GM23248 (cell line): ENCODE results near the gene MYO1H. TPM values are rescaled to one million over a fixed set of nuclear protein-coding genes. Genes with fewer than 3 reads are reported as not detected.

Experiments used
- DNase-seq: peaks from one replicate; pipeline ENCODE4 v3.0.0-alpha.2; 2015
- H2AFZ ChIP-seq: fragments of 200-600 bp; sonication (generic); 2 replicates; pipeline ENCODE4 v1.6.1; 2016; ENCODE audit warnings: antibody characterized with exemption
- H3F3A ChIP-seq: fragments of 200-600 bp; sonication (generic); 2 replicates; pipeline ENCODE4 v1.6.1; 2016; ENCODE audit warnings: mild to moderate bottlenecking, antibody characterized with exemption, mixed run types; ENCODE audit not compliant: insufficient read depth
- H3K27ac ChIP-seq: fragments of 200-600 bp; sonication (generic); 2 replicates; pipeline ENCODE4 v1.5.1; 2016; ENCODE audit warnings: mild to moderate bottlenecking
- H3K27me3 ChIP-seq: fragments of 200-600 bp; sonication (generic); replicated peaks from 2 replicates; pipeline ENCODE4 v1.6.1; 2016; ENCODE audit warnings: mild to moderate bottlenecking; ENCODE audit not compliant: insufficient read depth
- H3K36me3 ChIP-seq: fragments of 200-600 bp; sonication (generic); 2 replicates; pipeline ENCODE4 v1.6.1; 2016; ENCODE audit warnings: low read depth, mild to moderate bottlenecking
- H3K4me1 ChIP-seq: fragments of 200-600 bp; sonication (generic); 2 replicates; pipeline ENCODE4 v1.6.1; 2016; ENCODE audit warnings: mild to moderate bottlenecking; ENCODE audit not compliant: insufficient read depth
- H3K4me2 ChIP-seq: fragments of 200-600 bp; sonication (generic); one replicate; pipeline ENCODE4 v1.6.1; 2016; ENCODE audit warnings: mild to moderate bottlenecking; ENCODE audit not compliant: unreplicated experiment
- H3K4me3 ChIP-seq: fragments of 200-600 bp; sonication (generic); 2 replicates; pipeline ENCODE4 v1.5.1; 2016; ENCODE audit warnings: mild to moderate bottlenecking
- H3K79me2 ChIP-seq: fragments of 200-600 bp; sonication (generic); 2 replicates; pipeline ENCODE4 v1.6.1; 2016; ENCODE audit warnings: mild to moderate bottlenecking; ENCODE audit not compliant: insufficient read depth
- H3K9ac ChIP-seq: fragments of 200-600 bp; sonication (generic); 2 replicates; pipeline ENCODE4 v1.6.1; 2016; ENCODE audit warnings: mild to moderate bottlenecking
- H3K9me2 ChIP-seq: fragments of 200-600 bp; sonication (generic); 2 replicates; pipeline ENCODE4 v1.6.1; 2016; ENCODE audit warnings: mixed run types, mild to moderate bottlenecking, moderate library complexity; ENCODE audit not compliant: insufficient read depth
- H3K9me3 ChIP-seq: fragments of 200-600 bp; sonication (generic); one replicate; pipeline ENCODE4 v1.6.1; 2017; ENCODE audit warnings: low read depth
- H4K20me1 ChIP-seq: fragments of 200-600 bp; sonication (generic); 2 replicates; pipeline ENCODE4 v1.6.0; 2016; ENCODE audit not compliant: insufficient read depth
- EZH2 ChIP-seq: fragments of 200-600 bp; sonication (generic); IDR thresholded peaks from 2 replicates; pipeline ENCODE4 v1.6.1; 2018; ENCODE audit warnings: antibody characterized with exemption, mild to moderate bottlenecking; ENCODE audit not compliant: insufficient read depth, poor library complexity, severe bottlenecking
- EZH2phosphoT487 ChIP-seq: fragments of 200-600 bp; sonication (generic); IDR thresholded peaks from 2 replicates; pipeline ENCODE4 v1.6.1; 2018; ENCODE audit warnings: antibody characterized with exemption, moderate library complexity, mild to moderate bottlenecking, low read depth; ENCODE audit not compliant: insufficient read depth
- WGBS, 2 experiments: methylation state at CpG; one replicate each; pipeline ENCODE4 v1.1.6; 2015 to 2017; ENCODE audit warnings: low lambda C conversion rate in 2 of 2, low coverage in 1 of 2; ENCODE audit errors: missing lambda C conversion rate in 2 of 2; 5-methylcytosine and 5-hydroxymethylcytosine counted together
- in situ Hi-C: fragments of 300-500 bp; cut with MboI; formaldehyde crosslinking; loops from 2 replicates; pipeline ENCODE4 v1.15.0; 2020
- polyA plus RNA-seq: library from polyadenylated mRNA; unstranded; fragments of >200 nt; fragmentation: Nextera tagmentation; extraction: Ambion mirVana; gene quantifications from 2 replicates; pipeline ENCODE4 v1.2.1, GENCODE V29; 2016
- total RNA-seq: library from RNA; depleted of rRNA; stranded (reverse); fragments of >200 nt; shearing (Covaris generic); gene quantifications from 2 replicates; pipeline ENCODE4 v1.2.3, GENCODE V29; 2014

The MYO1H gene
- total and polyA plus RNA-seq, 2 experiments from 2014 or later = not detected

DNA sequence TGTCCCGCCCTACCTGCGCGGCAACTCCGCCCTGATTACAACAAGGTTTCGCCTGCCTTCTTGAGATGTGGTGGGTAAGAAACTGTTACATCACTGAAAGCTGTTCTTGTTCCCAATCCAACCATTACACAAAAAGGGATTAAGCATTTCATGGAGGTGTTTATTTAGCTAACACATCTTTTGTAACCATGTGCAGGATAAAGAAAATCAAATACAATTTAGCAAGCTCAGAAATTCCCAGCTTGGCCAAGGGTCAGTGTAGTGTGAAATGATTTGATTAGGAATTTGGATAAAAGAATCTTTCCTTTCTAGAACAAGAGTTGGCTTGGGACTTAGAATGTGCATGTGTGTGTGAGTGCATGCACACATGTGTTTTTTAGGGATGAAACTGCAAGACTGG, 44.9 kb upstream of the MYO1H start:
- Histone ChIP-seq H3K36me3 (no peaks in the 10 kb centered on the region), H3K27ac (no peak overlapping the region), H3F3A (no peaks in the 10 kb centered on the region), H3K9me3 (no peaks in the 10 kb centered on the region), H3K4me2 (no peak overlapping the region), H3K9ac (no peak overlapping the region), H3K4me3 (no peak overlapping the region), H4K20me1 (no peaks in the 10 kb centered on the region), H2AFZ (no peak overlapping the region), H3K4me1 (no peaks in the 10 kb centered on the region), H3K9me2 (no peaks in the 10 kb centered on the region), H3K27me3 (peaks cover 37% of the 10 kb centered on the region), H3K79me2 (no peaks in the 10 kb centered on the region)
- TF ChIP-seq EZH2 = no peak
- no peak for TF ChIP-seq EZH2phosphoT487
- in situ Hi-C loops = no loop called here
- DNase-seq = no peak
- 67 to 73% methylated on average over 5 of the region's 5 CpGs for WGBS, 2 experiments

DNA sequence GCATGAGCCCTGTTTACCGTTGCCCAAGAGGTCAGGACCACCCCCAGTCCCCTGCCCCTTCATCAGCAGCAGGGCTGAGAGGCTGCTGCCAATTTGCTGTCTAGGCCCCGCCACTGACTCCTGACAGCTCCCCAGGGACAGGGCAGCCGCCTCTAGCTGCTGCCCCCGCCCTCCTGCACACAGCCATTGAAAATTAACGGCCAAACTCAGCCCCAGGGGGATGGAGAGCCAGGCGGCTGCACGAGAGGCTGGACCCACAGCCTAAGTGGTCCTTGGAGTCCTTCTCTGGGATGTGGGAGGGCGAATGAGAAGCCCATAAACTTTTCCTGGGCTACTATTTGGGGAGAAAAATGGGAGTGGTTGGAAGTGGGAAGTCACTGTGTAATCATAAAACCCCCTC, 43.2 kb upstream of the MYO1H start:
- Histone ChIP-seq H3K4me1 (no peaks in the 10 kb centered on the region), H3K4me2 (no peak overlapping the region), H3K9me2 (no peaks in the 10 kb centered on the region), H3K9me3 (no peaks in the 10 kb centered on the region), H3K27ac (no peak overlapping the region), H2AFZ (no peak overlapping the region), H3F3A (no peaks in the 10 kb centered on the region), H3K27me3 (peaks cover 50% of the 10 kb centered on the region), H4K20me1 (no peaks in the 10 kb centered on the region), H3K79me2 (no peaks in the 10 kb centered on the region), H3K4me3 (no peak overlapping the region), H3K9ac (no peak overlapping the region), H3K36me3 (no peaks in the 10 kb centered on the region)
- no peak for DNase-seq
- TF ChIP-seq EZH2phosphoT487 (no peak), EZH2 (no peak)
- in situ Hi-C loops = no loop called here
- 4 to 5% methylated on average over 8 of the region's 8 CpGs for WGBS, 2 experiments

DNA sequence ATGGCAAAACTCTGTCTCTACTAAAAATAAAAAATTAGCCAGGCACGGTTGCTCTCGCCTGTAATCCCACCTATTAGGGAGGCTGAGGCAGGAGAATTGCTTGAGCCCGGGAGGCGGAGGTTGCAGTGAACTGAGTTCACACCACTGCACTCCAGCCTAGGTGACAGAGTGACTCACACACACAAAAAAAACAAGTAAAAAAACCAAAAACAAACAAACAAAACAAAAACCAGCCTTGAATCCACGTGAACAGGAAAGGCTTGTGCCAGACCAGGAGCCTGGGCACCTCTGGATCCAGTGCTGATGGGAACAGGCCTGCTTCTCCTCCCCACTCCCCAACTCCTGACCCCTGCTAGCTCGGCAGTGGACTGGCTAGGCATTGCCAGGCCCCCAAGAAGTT, 42.2 kb upstream of the MYO1H start:
- H2AFZ ChIP-seq = no peak overlapping the region
- no peak for DNase-seq
- in situ Hi-C loops = no loop called here
- H3K27ac ChIP-seq = no peak overlapping the region
- no peak overlapping the region for H3K9ac ChIP-seq
- H3F3A ChIP-seq = no peaks in the 10 kb centered on the region
- H3K9me3 ChIP-seq = no peaks in the 10 kb centered on the region
- H3K27me3 ChIP-seq = peaks cover 57% of the 10 kb centered on the region
- no peaks in the 10 kb centered on the region for H3K36me3 ChIP-seq
- no peaks in the 10 kb centered on the region for H3K4me1 ChIP-seq
- no peak for TF ChIP-seq EZH2
- TF ChIP-seq EZH2phosphoT487 = no peak
- 70 to 72% methylated on average over 6 of the region's 6 CpGs for WGBS, 2 experiments
- no peak overlapping the region for H3K4me3 ChIP-seq
- H4K20me1 ChIP-seq = no peaks in the 10 kb centered on the region
- H3K4me2 ChIP-seq = no peak overlapping the region
- no peaks in the 10 kb centered on the region for H3K79me2 ChIP-seq
- no peaks in the 10 kb centered on the region for H3K9me2 ChIP-seq

DNA sequence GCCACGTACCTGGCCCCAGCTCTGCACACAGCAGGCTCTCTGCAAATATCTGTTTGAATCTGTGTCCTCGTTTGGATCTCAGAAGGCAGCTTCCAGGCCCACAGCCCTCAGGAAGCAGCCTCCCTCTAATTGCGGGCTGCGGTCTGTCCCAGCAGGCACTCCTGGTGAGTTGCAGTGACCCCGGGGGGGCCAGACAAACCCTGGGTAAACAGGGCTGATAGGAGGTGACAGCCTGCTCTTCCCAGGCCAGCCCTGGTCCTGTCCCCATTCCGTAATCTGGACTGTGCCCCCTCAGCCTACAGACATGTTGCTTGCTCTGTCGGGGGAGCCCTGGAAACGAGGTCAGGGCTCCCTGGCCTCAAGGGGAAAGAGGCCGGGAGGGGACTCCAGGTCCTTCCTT, 40.6 kb upstream of the MYO1H start:
- Histone ChIP-seq H3K79me2 (no peaks in the 10 kb centered on the region), H4K20me1 (no peaks in the 10 kb centered on the region), H3F3A (no peaks in the 10 kb centered on the region), H3K9me2 (no peaks in the 10 kb centered on the region), H3K27ac (no peak overlapping the region), H3K4me2 (no peak overlapping the region), H3K36me3 (no peaks in the 10 kb centered on the region), H3K9me3 (no peaks in the 10 kb centered on the region), H3K27me3 (peaks cover 71% of the 10 kb centered on the region), H3K4me1 (no peaks in the 10 kb centered on the region), H2AFZ (no peak overlapping the region), H3K9ac (no peak overlapping the region), H3K4me3 (no peak overlapping the region)
- WGBS, 2 experiments = 54 to 60% methylated on average over 9 of the region's 9 CpGs
- in situ Hi-C loops = no loop called here
- TF ChIP-seq EZH2 = no peak
- no peak for TF ChIP-seq EZH2phosphoT487
- DNase-seq = no peak
